ENCODE results near the gene ARAP1. TPM values are rescaled to one million over a fixed set of nuclear protein-coding genes. Genes with fewer than 3 reads are reported as not detected.

ARAP1 gene
- total RNA-seq, 2 donors from 2014 or later = 98.0 to 216 TPM

- peaks cover 45% of the 10 kb centered on the region for H3K27me3 Mint-ChIP-seq
- H3K4me1 Mint-ChIP-seq = no peaks in the 10 kb centered on the region
- peak; percentile 54 for ATAC-seq (replicated peaks)
- no peak overlapping the region for H3K27ac Mint-ChIP-seq
- peaks cover 21% of the 10 kb centered on the region for H3K36me3 Mint-ChIP-seq (ENCODE audit: low read depth)
- no peaks in the 10 kb centered on the region for H3K9me3 Mint-ChIP-seq
- H3K4me3 Mint-ChIP-seq = peak overlapping the region; percentile 4
These were observed 75.3 kb downstream of the ARAP1 start for GRCh38 chr11:72676861-72677341.

- ATAC-seq (replicated peaks) = no peak
- Mint-ChIP-seq H3K4me1 (no peaks in the 10 kb centered on the region), H3K27ac (no peak overlapping the region), H3K27me3 (peaks cover 57% of the 10 kb centered on the region), H3K36me3 (ENCODE audit: low read depth) (peaks cover 6% of the 10 kb centered on the region), H3K9me3 (no peaks in the 10 kb centered on the region), H3K4me3 (no peak overlapping the region)
These were observed 77.0 kb downstream of the ARAP1 start for GRCh38 chr11:72675221-72675620.

GRCh38 chr11:72673943-72674828, 78.0 kb downstream of the ARAP1 start, which contains the start of gene PDE2A:
Gene PDE2A (minus strand): TSS chr11:72674422. CDS start chr11:72674207, 215 bp downstream.
- Mint-ChIP-seq H3K27me3 (peaks cover 56% of the 10 kb centered on the region), H3K27ac (no peak within 1 kb of the TSS), H3K4me3 (no peak within 1 kb of the TSS), H3K9me3 (no peaks in the 10 kb centered on the region), H3K4me1 (no peaks in the 10 kb centered on the region), H3K36me3 (ENCODE audit: low read depth) (peaks cover 6% of the 10 kb centered on the region)
- no peak for ATAC-seq (replicated peaks)

- no peak overlapping the region for H3K27ac Mint-ChIP-seq
- no peak overlapping the region for H3K4me3 Mint-ChIP-seq
- no peak for ATAC-seq (replicated peaks)
- H3K36me3 Mint-ChIP-seq (ENCODE audit: low read depth) = peaks cover 6% of the 10 kb centered on the region
- H3K4me1 Mint-ChIP-seq = peaks cover 5% of the 10 kb centered on the region
- H3K9me3 Mint-ChIP-seq = no peaks in the 10 kb centered on the region
- H3K27me3 Mint-ChIP-seq = peaks cover 56% of the 10 kb centered on the region
These were observed 78.8 kb downstream of the ARAP1 start for GRCh38 chr11:72673284-72673942.

- no peaks in the 10 kb centered on the region for H3K9me3 Mint-ChIP-seq
- no peak for ATAC-seq (replicated peaks)
- H3K27me3 Mint-ChIP-seq = peaks cover 49% of the 10 kb centered on the region
- H3K4me1 Mint-ChIP-seq = peaks cover 5% of the 10 kb centered on the region
- H3K36me3 Mint-ChIP-seq (ENCODE audit: low read depth) = no peaks in the 10 kb centered on the region
- no peak overlapping the region for H3K4me3 Mint-ChIP-seq
- no peak overlapping the region for H3K27ac Mint-ChIP-seq
These were observed 79.5 kb downstream of the ARAP1 start for GRCh38 chr11:72672597-72673238.

- Mint-ChIP-seq H3K27ac (no peak overlapping the region), H3K36me3 (ENCODE audit: low read depth) (no peaks in the 10 kb centered on the region), H3K27me3 (peaks cover 52% of the 10 kb centered on the region), H3K4me3 (no peak overlapping the region), H3K4me1 (peaks cover 5% of the 10 kb centered on the region), H3K9me3 (no peaks in the 10 kb centered on the region)
- ATAC-seq (replicated peaks) = no peak
These were observed 80.8 kb downstream of the ARAP1 start for GRCh38 chr11:72671152-72672099.

GRCh38 chr11:72670041-72670440, 82.2 kb downstream of the ARAP1 start:
- Mint-ChIP-seq H3K36me3 (ENCODE audit: low read depth) (no peaks in the 10 kb centered on the region), H3K9me3 (no peaks in the 10 kb centered on the region), H3K27ac (no peak overlapping the region), H3K4me3 (no peak overlapping the region), H3K4me1 (peaks cover 5% of the 10 kb centered on the region), H3K27me3 (peaks cover 45% of the 10 kb centered on the region)
- ATAC-seq (replicated peaks) = no peak

GRCh38 chr11:72669527-72669926, 82.7 kb downstream of the ARAP1 start:
- Mint-ChIP-seq H3K9me3 (no peaks in the 10 kb centered on the region), H3K4me3 (peak overlapping the region; percentile 30), H3K27me3 (peaks cover 45% of the 10 kb centered on the region), H3K36me3 (ENCODE audit: low read depth) (no peaks in the 10 kb centered on the region), H3K4me1 (peaks cover 5% of the 10 kb centered on the region), H3K27ac (no peak overlapping the region)
- peak; percentile 41 for ATAC-seq (replicated peaks)

- Mint-ChIP-seq H3K4me3 (peak overlapping the region; percentile 30), H3K27ac (peak overlapping the region; percentile 29), H3K4me1 (peaks cover 5% of the 10 kb centered on the region)
These were observed 83.4 kb downstream of the ARAP1 start for GRCh38 chr11:72668629-72669347.

GRCh38 chr11:72665911-72666472, 86.2 kb downstream of the ARAP1 start:
- H3K4me3 Mint-ChIP-seq = no peak overlapping the region
- H3K36me3 Mint-ChIP-seq (ENCODE audit: low read depth) = no peaks in the 10 kb centered on the region
- no peak for ATAC-seq (replicated peaks)
- peaks cover 5% of the 10 kb centered on the region for H3K4me1 Mint-ChIP-seq
- H3K27ac Mint-ChIP-seq = no peak overlapping the region
- peaks cover 23% of the 10 kb centered on the region for H3K27me3 Mint-ChIP-seq
- H3K9me3 Mint-ChIP-seq = no peaks in the 10 kb centered on the region

More at GRCh38 chr11:72668629-72669347, 83.4 kb downstream of the ARAP1 start:
- no peaks in the 10 kb centered on the region for H3K9me3 Mint-ChIP-seq
- ATAC-seq (replicated peaks) = peak; percentile 94
- peaks cover 40% of the 10 kb centered on the region for H3K27me3 Mint-ChIP-seq
- no peaks in the 10 kb centered on the region for H3K36me3 Mint-ChIP-seq (ENCODE audit: low read depth)

- no peak overlapping the region for H3K27ac Mint-ChIP-seq
These were observed 90.2 kb downstream of the ARAP1 start for GRCh38 chr11:72662036-72662435.

GRCh38 chr11:72661486-72661885, 90.7 kb downstream of the ARAP1 start:
- Mint-ChIP-seq H3K27me3 (peaks cover 11% of the 10 kb centered on the region), H3K9me3 (no peaks in the 10 kb centered on the region), H3K4me1 (no peaks in the 10 kb centered on the region), H3K4me3 (no peak overlapping the region), H3K27ac (no peak overlapping the region), H3K36me3 (ENCODE audit: low read depth) (no peaks in the 10 kb centered on the region)
- no peak for ATAC-seq (replicated peaks)

More at GRCh38 chr11:72662036-72662435, 90.2 kb downstream of the ARAP1 start:
- no peak overlapping the region for H3K4me3 Mint-ChIP-seq
- no peaks in the 10 kb centered on the region for H3K4me1 Mint-ChIP-seq
- H3K9me3 Mint-ChIP-seq = no peaks in the 10 kb centered on the region
- peaks cover 12% of the 10 kb centered on the region for H3K27me3 Mint-ChIP-seq
- ATAC-seq (replicated peaks) = no peak
- no peaks in the 10 kb centered on the region for H3K36me3 Mint-ChIP-seq (ENCODE audit: low read depth)

Data from activated T-helper 17 cell treated with anti-CD3 and anti-CD28 coated beads, Interleukin-2, amount 50 U/mL, for 72 hours (primary cell).